Measurements from ENCODE around the gene NANS. TPM values are rescaled to one million over a fixed set of nuclear protein-coding genes. Genes with fewer than 3 reads are reported as not detected.

NANS gene
- total and polyA plus RNA-seq, 2 of the 13 experiments (the other 11 are each of a cell fraction or from before 2014, with no cell fraction given), result 86.9 to 203 TPM

GRCh38 chr9:98117984-98118639 lies 61.6 kb downstream of the NANS start (continued):
- peak; percentile 35; the same call in 1 of the 2 replicates for TF ChIP-seq FOXP4 (CRISPR knock-in tag; IDR thresholded peaks at IDR 0.05)
- TF ChIP-seq FOXA1 (IDR thresholded peaks at IDR 0.05), result no peak
- TF ChIP-seq FOXA1 (CRISPR knock-in tag; IDR thresholded peaks at IDR 0.05), result peak; percentile 36; the same call in 1 of the 2 replicates
- no peak for TF ChIP-seq ATF3 (CRISPR knock-in tag; IDR thresholded peaks at IDR 0.05)
- TF ChIP-seq E2F1 (CRISPR knock-in tag; IDR thresholded peaks at IDR 0.05), result no peak
- no peak for TF ChIP-seq SNAPC5 (CRISPR knock-in tag; IDR thresholded peaks at IDR 0.05; ENCODE audit: borderline replicate concordance)
- TF ChIP-seq TMF1 (CRISPR knock-in tag; IDR thresholded peaks at IDR 0.05; ENCODE audit: low read depth), result no peak
- TF ChIP-seq RCOR2 (CRISPR knock-in tag; IDR thresholded peaks at IDR 0.05), result no peak
- TF ChIP-seq XBP1 (CRISPR knock-in tag; IDR thresholded peaks at IDR 0.05), result no peak
- no peak for TF ChIP-seq ZNF317 (CRISPR knock-in tag; IDR thresholded peaks at IDR 0.05)
- TF ChIP-seq MZF1 (CRISPR knock-in tag; IDR thresholded peaks at IDR 0.05; ENCODE audit: borderline replicate concordance), result no peak
- no peak for TF ChIP-seq LRRFIP1 (CRISPR knock-in tag; conservative IDR thresholded peaks at IDR 0.05)
- TF ChIP-seq ZNF614 (CRISPR knock-in tag; IDR thresholded peaks at IDR 0.05; ENCODE audit: borderline replicate concordance), result no peak
- TF ChIP-seq YY1 (IDR thresholded peaks at IDR 0.05; ENCODE audit: insufficient read depth, insufficient replicate concordance, low read depth, low read length), result peak; percentile 14
- peak; percentile 37; the same call in 1 of the 2 replicates for TF ChIP-seq ATF7-NPFF (CRISPR knock-in tag; IDR thresholded peaks at IDR 0.05; ENCODE audit: low read depth)
- no peak for TF ChIP-seq ZNF160 (CRISPR knock-in tag; IDR thresholded peaks at IDR 0.05)

Data from HepG2 (cell line).